ENCODE data around the gene PI16.
"Not testable (repeated sequence)": the region's sequence is repeated elsewhere in the genome, so short reads cannot be mapped to it uniquely, and the experiment has no call there.

Gene PI16

GRCh38 chr6:36929607-36930006 is 24.9 kb upstream of the PI16 start:
- no peak for DNase-seq

GRCh38 chr6:36930483-36930882 is 24.1 kb upstream of the PI16 start:
- DNase-seq, result no peak

GRCh38 chr6:36933102-36933501 is 21.4 kb upstream of the PI16 start:
- no peak for DNase-seq

- no peak for DNase-seq
These were observed 21.0 kb upstream of the PI16 start for GRCh38 chr6:36933519-36933918.

GRCh38 chr6:36934901-36935300 is 19.6 kb upstream of the PI16 start:
- DNase-seq, result no peak

GRCh38 chr6:36936824-36937223 is 17.7 kb upstream of the PI16 start:
- no peak for DNase-seq

- DNase-seq, result no peak
These were observed 16.6 kb upstream of the PI16 start for GRCh38 chr6:36937896-36938295.

GRCh38 chr6:36938536-36938935 is 16.0 kb upstream of the PI16 start:
- DNase-seq, result no peak

GRCh38 chr6:36939005-36939404 is 15.5 kb upstream of the PI16 start:
- DNase-seq, result not testable (repeated sequence)

GRCh38 chr6:36940027-36940426 is 14.5 kb upstream of the PI16 start:
- DNase-seq, result no peak

GRCh38 chr6:36941561-36941960 is 13.0 kb upstream of the PI16 start:
- DNase-seq, result not testable (repeated sequence)

- DNase-seq, result not testable (repeated sequence)
These were observed 12.2 kb upstream of the PI16 start for GRCh38 chr6:36942329-36942728.

GRCh38 chr6:36944650-36945049 is 9.9 kb upstream of the PI16 start:
- no peak for DNase-seq

- no peak for DNase-seq
These were observed 9.2 kb upstream of the PI16 start for GRCh38 chr6:36945301-36945700.

- no peak for DNase-seq
These were observed 8.0 kb upstream of the PI16 start for GRCh38 chr6:36946526-36946925.

GRCh38 chr6:36947570-36948351 is 6.8 kb upstream of the PI16 start:
- no peak for DNase-seq

GRCh38 chr6:36949076-36949475 is 5.5 kb upstream of the PI16 start:
- DNase-seq, result not testable (repeated sequence)

- DNase-seq, result no peak
These were observed 4.9 kb upstream of the PI16 start for GRCh38 chr6:36949636-36950035.

- DNase-seq, result no peak
These were observed 642 bp upstream of the PI16 start for GRCh38 chr6:36953931-36954261.

GRCh38 chr6:36955136-36955535 is 598 bp downstream of the PI16 start:
- DNase-seq, result no peak

- no peak for DNase-seq
These were observed 1.3 kb downstream of the PI16 start for GRCh38 chr6:36955671-36956445.

- no peak for DNase-seq
These were observed 1.9 kb downstream of the PI16 start for GRCh38 chr6:36956446-36956820.

GRCh38 chr6:36957773-36958271 is 3.3 kb downstream of the PI16 start:
- DNase-seq, result no peak
